GM12892 (cell line): ENCODE results near the gene FAM124A.

Experiments
- POLR2A ChIP-seq: IDR thresholded peaks from 2 replicates; pipeline ENCODE4 v1.6.1; 2011; ENCODE audit warnings: low read depth, low read length, control low read depth
- POLR2AphosphoS5 ChIP-seq: IDR thresholded peaks from 2 replicates; pipeline ENCODE4 v1.6.1; 2011; ENCODE audit warnings: low read depth, low read length, control low read depth
- TAF1 ChIP-seq: IDR thresholded peaks from 2 replicates; pipeline ENCODE4 v1.6.1; 2011; ENCODE audit warnings: low read depth, mild to moderate bottlenecking, control low read depth, low read length, borderline replicate concordance

DNA sequence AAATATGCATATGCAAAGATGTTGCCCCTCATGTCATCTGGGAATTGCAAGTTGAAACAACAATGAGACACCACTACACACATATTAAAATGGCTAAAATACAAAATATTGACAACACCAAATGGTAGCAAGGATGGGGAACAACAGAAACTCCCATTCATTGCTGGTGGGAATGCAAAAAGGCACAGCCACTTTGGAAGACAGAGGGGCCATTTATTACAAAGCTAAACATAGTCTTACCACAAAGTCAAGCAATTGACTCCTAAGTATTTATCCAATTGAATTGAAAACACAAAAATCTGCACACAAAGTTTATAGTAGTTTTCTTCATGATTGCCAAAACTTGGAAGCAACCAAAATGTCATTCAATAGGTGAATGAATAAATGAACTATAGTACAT lies 111.2 kb downstream of the FAM124A start:
- no peak for TF ChIP-seq POLR2A
- no peak for TF ChIP-seq POLR2AphosphoS5
- TF ChIP-seq TAF1, result no peak
